GM21423 (cell line): Measurements from ENCODE around the gene HFE.
"Not testable (repeated sequence)": the region's sequence is repeated elsewhere in the genome, so short reads cannot be mapped to it uniquely, and the experiment has no call there.

Source experiments
- ATAC-seq: cut with Tn5 transposase; IDR thresholded peaks from one replicate; pipeline ENCODE4 v1.9.1; 2021; ENCODE audit warnings: mild to moderate bottlenecking, moderate library complexity; ENCODE audit not compliant: unreplicated experiment

The HFE gene

GRCh38 chr6:26058477-26059033 is 28.7 kb upstream of the HFE start:
- not testable (repeated sequence) for ATAC-seq

GRCh38 chr6:26059941-26060340 is 27.3 kb upstream of the HFE start:
- no peak for ATAC-seq

- ATAC-seq = no peak
These were observed 22.5 kb upstream of the HFE start for GRCh38 chr6:26064619-26065257.

GRCh38 chr6:26065952-26066380 is 21.3 kb upstream of the HFE start:
- ATAC-seq = peak; percentile 90

GRCh38 chr6:26067367-26067766 is 19.9 kb upstream of the HFE start:
- ATAC-seq = no peak

GRCh38 chr6:26068036-26068435 is 19.2 kb upstream of the HFE start:
- no peak for ATAC-seq

- no peak for ATAC-seq
These were observed 16.1 kb upstream of the HFE start for GRCh38 chr6:26071135-26071534.

GRCh38 chr6:26075063-26075717 is 12.0 kb upstream of the HFE start:
- no peak for ATAC-seq

GRCh38 chr6:26078066-26078465 is 9.2 kb upstream of the HFE start:
- ATAC-seq = not testable (repeated sequence)

GRCh38 chr6:26081096-26081495 is 6.1 kb upstream of the HFE start:
- not testable (repeated sequence) for ATAC-seq

GRCh38 chr6:26086211-26086610 is 1.0 kb upstream of the HFE start:
- no peak for ATAC-seq

- ATAC-seq = no peak
These were observed 1.1 kb downstream of the HFE start for GRCh38 chr6:26088344-26088743.

- no peak for ATAC-seq
These were observed 2.0 kb downstream of the HFE start for GRCh38 chr6:26089272-26089671.

- no peak for ATAC-seq
These were observed 5.2 kb downstream of the HFE start for GRCh38 chr6:26092443-26092842.

- ATAC-seq = no peak
These were observed 6.8 kb downstream of the HFE start for GRCh38 chr6:26094036-26094435.

GRCh38 chr6:26097268-26097875 is 10.1 kb downstream of the HFE start:
- peak; percentile 69 for ATAC-seq

- peak; percentile 82 for ATAC-seq
These were observed 16.0 kb downstream of the HFE start for GRCh38 chr6:26103141-26103769.

GRCh38 chr6:26103770-26104456 is 16.7 kb downstream of the HFE start:
- ATAC-seq = peak; percentile 81

GRCh38 chr6:26104457-26105108 is 17.4 kb downstream of the HFE start:
- no peak for ATAC-seq

- ATAC-seq = no peak
These were observed 18.0 kb downstream of the HFE start for GRCh38 chr6:26105109-26105730.
